ENCODE data around the gene RASAL2. TPM values are rescaled to one million over a fixed set of nuclear protein-coding genes. Genes with fewer than 3 reads are reported as not detected.
"Not testable (repeated sequence)": the region's sequence is repeated elsewhere in the genome, so short reads cannot be mapped to it uniquely, and the experiment has no call there.

The RASAL2 gene
- total RNA-seq, 1 donor from 2014 or later: 57.5 TPM

- no peak for DNase-seq (ENCODE audit: low spot score in 2 of 2)
- no peaks in the 10 kb centered on the region for H3K36me3 ChIP-seq
- TF ChIP-seq, protein P1, sequence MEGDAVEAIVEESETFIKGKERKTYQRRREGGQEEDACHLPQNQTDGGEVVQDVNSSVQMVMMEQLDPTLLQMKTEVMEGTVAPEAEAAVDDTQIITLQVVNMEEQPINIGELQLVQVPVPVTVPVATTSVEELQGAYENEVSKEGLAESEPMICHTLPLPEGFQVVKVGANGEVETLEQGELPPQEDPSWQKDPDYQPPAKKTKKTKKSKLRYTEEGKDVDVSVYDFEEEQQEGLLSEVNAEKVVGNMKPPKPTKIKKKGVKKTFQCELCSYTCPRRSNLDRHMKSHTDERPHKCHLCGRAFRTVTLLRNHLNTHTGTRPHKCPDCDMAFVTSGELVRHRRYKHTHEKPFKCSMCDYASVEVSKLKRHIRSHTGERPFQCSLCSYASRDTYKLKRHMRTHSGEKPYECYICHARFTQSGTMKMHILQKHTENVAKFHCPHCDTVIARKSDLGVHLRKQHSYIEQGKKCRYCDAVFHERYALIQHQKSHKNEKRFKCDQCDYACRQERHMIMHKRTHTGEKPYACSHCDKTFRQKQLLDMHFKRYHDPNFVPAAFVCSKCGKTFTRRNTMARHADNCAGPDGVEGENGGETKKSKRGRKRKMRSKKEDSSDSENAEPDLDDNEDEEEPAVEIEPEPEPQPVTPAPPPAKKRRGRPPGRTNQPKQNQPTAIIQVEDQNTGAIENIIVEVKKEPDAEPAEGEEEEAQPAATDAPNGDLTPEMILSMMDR (IDR thresholded peaks at IDR 0.05): no peak
- no peaks in the 10 kb centered on the region for H3K27me3 ChIP-seq
- H3K27ac ChIP-seq: peak overlapping the region; percentile 57 to 73
- intact Hi-C loops (cut with DNase I): loop anchor here (10.0 kb wide), 2 partner anchors 680 to 1690 kb away; partner anchors contain the start of gene FAM20B
- H3K4me1 ChIP-seq: peaks cover 5 to 34% of the 10 kb centered on the region in 2 donors
- H3K4me3 ChIP-seq: peak overlapping the region; percentile 9 to 23
- no peaks in the 10 kb centered on the region for H3K9me3 ChIP-seq
Observed at GRCh38 chr1:178345238-178345637, 251.3 kb downstream of the RASAL2 start.

DNA sequence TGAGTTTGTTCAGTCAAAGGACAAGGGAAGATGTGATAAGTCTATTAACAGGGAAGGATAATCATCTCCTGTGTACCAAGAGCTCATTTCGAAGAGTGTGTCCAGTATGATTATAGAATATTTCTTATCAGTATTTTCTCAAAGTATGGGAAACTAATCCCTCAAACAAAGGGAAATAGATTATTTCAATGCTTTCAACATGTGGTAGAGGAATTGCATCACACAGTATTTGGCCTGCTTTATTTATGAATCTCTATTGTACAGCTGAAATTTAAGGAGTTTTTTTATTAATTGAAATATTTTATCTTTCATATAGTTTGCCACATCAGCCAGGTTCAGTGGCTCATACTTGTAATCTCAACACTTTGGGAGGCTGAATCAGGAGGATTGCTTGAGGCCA lies 251.9 kb downstream of the RASAL2 start:
- Histone ChIP-seq H3K4me3 (no peak overlapping the region), H3K9me3 (no peaks in the 10 kb centered on the region), H3K27ac (peak overlapping the region; percentile 57 to 73), H3K27me3 (no peaks in the 10 kb centered on the region), H3K36me3 (no peaks in the 10 kb centered on the region), H3K4me1 (peaks cover 5 to 31% of the 10 kb centered on the region in 2 donors)
- intact Hi-C loops (cut with DNase I): loop anchor here (10.0 kb wide), 2 partner anchors 679 to 1691 kb away; partner anchors contain the start of gene FAM20B
- no peak for DNase-seq (ENCODE audit: low spot score in 2 of 2)
- TF ChIP-seq, protein P1 (IDR thresholded peaks at IDR 0.05): no peak

DNA sequence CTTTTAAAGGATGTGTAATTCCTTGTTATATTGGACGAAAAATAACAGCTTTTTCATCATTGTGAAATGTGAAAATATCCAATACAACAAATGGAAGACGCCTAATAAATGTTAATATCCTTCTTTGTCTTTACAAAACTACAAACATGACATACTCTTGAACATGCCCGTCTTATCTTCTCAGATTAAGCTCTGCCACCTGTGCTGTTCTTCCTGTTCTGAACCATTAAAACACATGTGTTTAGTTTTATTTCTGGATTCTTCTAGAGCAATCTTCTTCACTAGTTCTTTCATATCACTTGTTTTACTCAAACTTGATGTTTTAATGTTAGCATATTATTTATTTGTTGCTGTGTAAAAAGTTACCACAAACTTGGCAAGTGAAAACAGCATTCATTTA lies 255.9 kb downstream of the RASAL2 start:
- H3K27ac ChIP-seq: no peak overlapping the region
- H3K9me3 ChIP-seq: no peaks in the 10 kb centered on the region
- H3K27me3 ChIP-seq: no peaks in the 10 kb centered on the region
- intact Hi-C loops (cut with DNase I): loop anchor here (10.0 kb wide), 2 partner anchors 675 to 1695 kb away; partner anchors contain the start of gene FAM20B
- no peak for DNase-seq (ENCODE audit: low spot score in 2 of 2)
- no peaks in the 10 kb centered on the region for H3K36me3 ChIP-seq
- H3K4me3 ChIP-seq: no peak overlapping the region
- peaks cover 4 to 12% of the 10 kb centered on the region in 2 donors for H3K4me1 ChIP-seq
- TF ChIP-seq, protein P1 (IDR thresholded peaks at IDR 0.05): no peak

GRCh38 chr1:178351911-178352310 lies 258.0 kb downstream of the RASAL2 start:
- intact Hi-C loops (cut with DNase I); H3K27me3 ChIP-seq; DNase-seq (ENCODE audit: low spot score in 2 of 2); H3K4me1 ChIP-seq; H3K27ac ChIP-seq; H3K9me3 ChIP-seq; H3K4me3 ChIP-seq; H3K36me3 ChIP-seq: not testable (repeated sequence)

GRCh38 chr1:178352790-178353416 lies 259.0 kb downstream of the RASAL2 start:
- no peaks in the 10 kb centered on the region for H3K9me3 ChIP-seq
- H3K4me1 ChIP-seq: no peaks in the 10 kb centered on the region
- H3K27ac ChIP-seq: no peak overlapping the region
- no peak for DNase-seq (ENCODE audit: low spot score in 2 of 2)
- no peaks in the 10 kb centered on the region for H3K36me3 ChIP-seq
- H3K4me3 ChIP-seq: no peak overlapping the region
- no peaks in the 10 kb centered on the region for H3K27me3 ChIP-seq
- TF ChIP-seq, protein P1 (IDR thresholded peaks at IDR 0.05): no peak
- intact Hi-C loops (cut with DNase I): no loop called here

DNA sequence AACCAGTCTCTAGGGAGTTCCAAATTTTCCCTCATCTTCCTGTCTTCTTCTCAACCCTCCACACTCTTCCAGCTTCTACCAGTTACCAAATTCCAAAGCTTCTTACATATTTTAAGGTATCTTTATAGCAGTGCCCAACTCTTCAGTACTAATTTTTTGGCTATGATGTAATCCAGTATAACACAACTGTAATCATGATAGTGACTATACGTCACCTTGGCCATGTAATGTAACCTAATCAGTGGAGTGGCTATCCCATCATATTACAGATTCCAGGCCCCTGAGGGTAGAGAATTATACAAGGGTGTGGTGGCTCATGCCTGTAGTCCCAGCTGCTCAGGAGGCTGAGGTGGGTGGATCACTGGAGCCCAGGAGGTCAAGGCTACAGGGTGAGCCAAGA lies 259.6 kb downstream of the RASAL2 start:
- Histone ChIP-seq H3K27ac (no peak overlapping the region), H3K9me3 (no peaks in the 10 kb centered on the region), H3K4me3 (no peak overlapping the region), H3K36me3 (no peaks in the 10 kb centered on the region), H3K4me1 (no peaks in the 10 kb centered on the region), H3K27me3 (no peaks in the 10 kb centered on the region)
- TF ChIP-seq, protein P1 (IDR thresholded peaks at IDR 0.05): no peak
- DNase-seq (ENCODE audit: low spot score in 2 of 2): no peak
- intact Hi-C loops (cut with DNase I): no loop called here

Data from ascending aorta (tissue), 2 donors.